Measurements from ENCODE around the gene MSI1. TPM values are rescaled to one million over a fixed set of nuclear protein-coding genes. Genes with fewer than 3 reads are reported as not detected.

Gene MSI1
- total RNA-seq, 2 experiments from 2014 or later = not detected

- no peak for DNase-seq (ENCODE audit: low spot score)
- TF ChIP-seq, protein P1, sequence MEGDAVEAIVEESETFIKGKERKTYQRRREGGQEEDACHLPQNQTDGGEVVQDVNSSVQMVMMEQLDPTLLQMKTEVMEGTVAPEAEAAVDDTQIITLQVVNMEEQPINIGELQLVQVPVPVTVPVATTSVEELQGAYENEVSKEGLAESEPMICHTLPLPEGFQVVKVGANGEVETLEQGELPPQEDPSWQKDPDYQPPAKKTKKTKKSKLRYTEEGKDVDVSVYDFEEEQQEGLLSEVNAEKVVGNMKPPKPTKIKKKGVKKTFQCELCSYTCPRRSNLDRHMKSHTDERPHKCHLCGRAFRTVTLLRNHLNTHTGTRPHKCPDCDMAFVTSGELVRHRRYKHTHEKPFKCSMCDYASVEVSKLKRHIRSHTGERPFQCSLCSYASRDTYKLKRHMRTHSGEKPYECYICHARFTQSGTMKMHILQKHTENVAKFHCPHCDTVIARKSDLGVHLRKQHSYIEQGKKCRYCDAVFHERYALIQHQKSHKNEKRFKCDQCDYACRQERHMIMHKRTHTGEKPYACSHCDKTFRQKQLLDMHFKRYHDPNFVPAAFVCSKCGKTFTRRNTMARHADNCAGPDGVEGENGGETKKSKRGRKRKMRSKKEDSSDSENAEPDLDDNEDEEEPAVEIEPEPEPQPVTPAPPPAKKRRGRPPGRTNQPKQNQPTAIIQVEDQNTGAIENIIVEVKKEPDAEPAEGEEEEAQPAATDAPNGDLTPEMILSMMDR (conservative IDR thresholded peaks at IDR 0.05; ENCODE audit: low read length) = no peak
- no peak for TF ChIP-seq EZH2phosphoT487 (IDR thresholded peaks at IDR 0.05; ENCODE audit: borderline replicate concordance, low read depth, low read length)
- no peaks in the 10 kb centered on the region for H3K9me3 ChIP-seq (ENCODE audit: low read length)
- no peaks in the 10 kb centered on the region for H3K9me2 ChIP-seq (ENCODE audit: insufficient read depth, low read length)
- POLR2A ChIA-PET = interaction anchor here (0.5 to 5.0 kb wide), 10 partner anchors 10 to 1058 kb away, joined by 4 to 75 read pairs (median 6); partner anchors contain the start of genes COX6A1, PXN and SIRT4
- peak overlapping the region; percentile 89 for H3K27ac ChIP-seq (ENCODE audit: low read depth, low read length, poor library complexity, severe bottlenecking)
- H4K20me1 ChIP-seq (ENCODE audit: insufficient read depth, low read length) = no peaks in the 10 kb centered on the region
- H3K36me3 ChIP-seq (ENCODE audit: insufficient read depth, low read length) = no peaks in the 10 kb centered on the region
- CTCF ChIA-PET (ENCODE audit: unreplicated experiment) = interaction anchor here (1.0 kb wide), 1 partner anchor 64 kb away, joined by 5 read pairs; no protein-coding TSS in a partner anchor
- peak overlapping the region; percentile 68 for H3K4me3 ChIP-seq (ENCODE audit: low read depth, low read length, poor library complexity, severe bottlenecking)
- H2AFZ ChIP-seq (ENCODE audit: low read length) = peak overlapping the region; percentile 14; the same call in 1 of the 2 replicates
- peak overlapping the region; percentile 69 for H3K4me2 ChIP-seq (ENCODE audit: low read length)
- H3K4me1 ChIP-seq (ENCODE audit: insufficient read depth, low read length, poor library complexity, severe bottlenecking) = peaks cover 32% of the 10 kb centered on the region
- intact Hi-C loops (cut with micrococcal nuclease; ENCODE audit: unreplicated experiment) = loop anchor here (10.0 kb wide), 1 partner anchor 1712 kb away; no protein-coding TSS in a partner anchor
- H3K79me2 ChIP-seq (ENCODE audit: insufficient read depth, low read depth, low read length) = no peaks in the 10 kb centered on the region
- TSS peak; percentile 91 for BruUV-seq (replicated peaks)
Observed at GRCh38 chr12:120292411-120292660, 76.6 kb downstream of the MSI1 start.

Small RNAs within 50 kb of the gene (small RNA-seq; reads per million reads assigned to genes)
- gene RNU4-1 = 1,392 reads per million, percentile 100 among the genes with 10 or more reads in this experiment
- gene RNU4-2 = 932 reads per million, percentile 100 among the genes with 10 or more reads in this experiment
- not detected for gene RNU6-1088P

Other genes with a start within 250 kb of the MSI1 start
- gene GCN1, start 174.4 kb downstream of the MSI1 start, total RNA-seq (2014; rRNA removed; shearing (Covaris generic)) = 217 and 224 TPM in 2 replicates
- gene GCN1, start 174.4 kb downstream of the MSI1 start, total RNA-seq (2022) = 290 and 343 TPM in 2 replicates
- 5,868 and 6,057 TPM in 2 replicates for gene RPLP0, start 168.1 kb downstream of the MSI1 start, total RNA-seq (2014; rRNA removed; shearing (Covaris generic))
- 2,996 and 3,206 TPM in 2 replicates for gene RPLP0, start 168.1 kb downstream of the MSI1 start, total RNA-seq (2022)
- gene PXN, start 103.4 kb downstream of the MSI1 start, total RNA-seq (2014; rRNA removed; shearing (Covaris generic)) = 5.5 and 8.6 TPM in 2 replicates
- gene PXN, start 103.4 kb downstream of the MSI1 start, total RNA-seq (2022) = 22.9 and 25.9 TPM in 2 replicates
- gene RNU4-2, start 77.3 kb downstream of the MSI1 start, total RNA-seq (2014; rRNA removed; shearing (Covaris generic)) = under 0.01 TPM in 1 of 2 replicates, not detected in the other
- 1,646 and 3,315 TPM in 2 replicates for gene RNU4-2, start 77.3 kb downstream of the MSI1 start, total RNA-seq (2022)
- gene RNU4-1, start 75.9 kb downstream of the MSI1 start, total RNA-seq (2014; rRNA removed; shearing (Covaris generic)) = under 0.01 TPM in 1 of 2 replicates, not detected in the other
- gene RNU4-1, start 75.9 kb downstream of the MSI1 start, total RNA-seq (2022) = 1,670 and 3,289 TPM in 2 replicates
- gene SIRT4, start 66.8 kb downstream of the MSI1 start, total RNA-seq (2014; rRNA removed; shearing (Covaris generic)) = 0.54 and 2.1 TPM in 2 replicates
- 1.4 and 2.2 TPM in 2 replicates for gene SIRT4, start 66.8 kb downstream of the MSI1 start, total RNA-seq (2022)
- gene PLA2G1B, start 41.4 kb downstream of the MSI1 start, total RNA-seq (2014; rRNA removed; shearing (Covaris generic)) = not detected in 2 replicates
- not detected in 2 replicates for gene PLA2G1B, start 41.4 kb downstream of the MSI1 start, total RNA-seq (2022)
- 543 and 591 TPM in 2 replicates for gene COX6A1, start 68.9 kb upstream of the MSI1 start, total RNA-seq (2014; rRNA removed; shearing (Covaris generic))
- 449 and 453 TPM in 2 replicates for gene COX6A1, start 68.9 kb upstream of the MSI1 start, total RNA-seq (2022)
- 23.9 and 28.3 TPM in 2 replicates for gene TRIAP1, start 77.2 kb upstream of the MSI1 start, total RNA-seq (2014; rRNA removed; shearing (Covaris generic))
- gene TRIAP1, start 77.2 kb upstream of the MSI1 start, total RNA-seq (2022) = 25.9 and 26.4 TPM in 2 replicates
- gene GATC, start 77.3 kb upstream of the MSI1 start, total RNA-seq (2014; rRNA removed; shearing (Covaris generic)) = 36.1 and 37.6 TPM in 2 replicates
- 34.6 and 35.8 TPM in 2 replicates for gene GATC, start 77.3 kb upstream of the MSI1 start, total RNA-seq (2022)
- 181 and 203 TPM in 2 replicates for gene SRSF9, start 100.6 kb upstream of the MSI1 start, total RNA-seq (2014; rRNA removed; shearing (Covaris generic))
- gene SRSF9, start 100.6 kb upstream of the MSI1 start, total RNA-seq (2022) = 281 and 295 TPM in 2 replicates
- gene DYNLL1, start 126.9 kb upstream of the MSI1 start, total RNA-seq (2014; rRNA removed; shearing (Covaris generic)) = 354 and 400 TPM in 2 replicates
- 296 and 321 TPM in 2 replicates for gene DYNLL1, start 126.9 kb upstream of the MSI1 start, total RNA-seq (2022)
- gene COQ5, start 160.0 kb upstream of the MSI1 start, total RNA-seq (2014; rRNA removed; shearing (Covaris generic)) = 29.4 and 40.9 TPM in 2 replicates
- gene COQ5, start 160.0 kb upstream of the MSI1 start, total RNA-seq (2022) = 48.8 and 49.5 TPM in 2 replicates
- gene RNF10, start 165.2 kb upstream of the MSI1 start, total RNA-seq (2014; rRNA removed; shearing (Covaris generic)) = 52.2 and 66.3 TPM in 2 replicates
- 150 TPM in 2 replicates for gene RNF10, start 165.2 kb upstream of the MSI1 start, total RNA-seq (2022)
- 65.8 and 73.4 TPM in 2 replicates for gene POP5, start 212.2 kb upstream of the MSI1 start, total RNA-seq (2014; rRNA removed; shearing (Covaris generic))
- 61.8 and 61.9 TPM in 2 replicates for gene POP5, start 212.2 kb upstream of the MSI1 start, total RNA-seq (2022)

Measured in OCI-LY7 (cell line).